Spleen (tissue), 7 donors: ENCODE results near the gene C1orf141.

Experiments used
- POLR2A ChIP-seq, 3 donors: fragments of 450-650 bp; IDR thresholded peaks; one replicate each; pipeline ENCODE4 v1.5.1; 2017; ENCODE audit warnings: antibody characterized with exemption in 3 of 3, mild to moderate bottlenecking in 1 of 3
- POLR2AphosphoS5 ChIP-seq, 3 donors: sonication (generic); formaldehyde crosslinking; IDR thresholded peaks; one replicate each; pipeline ENCODE4 v1.5.1; 2017; ENCODE audit warnings: antibody characterized with exemption in 3 of 3
- TF ChIP-seq, protein P1 (sequence below), 11 experiments: fragments of 200-600 bp in 7 of 11; fragments of 450-650 bp in 4 of 11; sonication (generic) in 4 of 11; IDR thresholded peaks in 8 of 11; conservative IDR thresholded peaks in 3 of 11; 1 replicate in 7 of 11; 2 replicates in 4 of 11; pipeline versions ENCODE4 v1.4.0 to v1.8.0; 2016 to 2021; ENCODE audit warnings: antibody characterized with exemption in 11 of 11, inconsistent platforms in 4 of 11, mild to moderate bottlenecking in 1 of 11
- donor health status: DM: no; HTN: no; CAD: no; lungs with moderate emphysema.
- donor health status: DM: no; HTN: no; CAD: no.
- donor health status: DM: no; HTN: no; CAD: no.

DNA sequence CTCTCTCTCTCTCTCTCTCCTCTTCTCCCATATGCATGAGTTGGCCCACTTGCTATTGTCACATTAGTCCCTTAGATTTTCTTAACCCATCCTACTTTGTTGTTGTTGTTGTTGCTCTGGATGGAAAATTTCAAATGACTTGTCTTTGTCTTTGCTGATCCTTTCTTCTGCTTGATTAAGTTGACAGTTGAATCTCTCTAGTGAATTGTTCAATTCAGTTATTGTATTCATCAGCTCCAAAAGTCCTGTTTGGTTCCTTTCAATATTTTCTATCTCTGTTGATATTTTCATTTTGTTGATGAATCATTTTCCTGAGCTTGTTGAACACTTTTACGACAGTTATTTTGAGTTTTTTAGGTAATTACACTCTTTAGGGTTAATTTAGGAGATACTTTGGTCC lies 62.0 kb downstream of the C1orf141 start:
- TF ChIP-seq, protein P1, sequence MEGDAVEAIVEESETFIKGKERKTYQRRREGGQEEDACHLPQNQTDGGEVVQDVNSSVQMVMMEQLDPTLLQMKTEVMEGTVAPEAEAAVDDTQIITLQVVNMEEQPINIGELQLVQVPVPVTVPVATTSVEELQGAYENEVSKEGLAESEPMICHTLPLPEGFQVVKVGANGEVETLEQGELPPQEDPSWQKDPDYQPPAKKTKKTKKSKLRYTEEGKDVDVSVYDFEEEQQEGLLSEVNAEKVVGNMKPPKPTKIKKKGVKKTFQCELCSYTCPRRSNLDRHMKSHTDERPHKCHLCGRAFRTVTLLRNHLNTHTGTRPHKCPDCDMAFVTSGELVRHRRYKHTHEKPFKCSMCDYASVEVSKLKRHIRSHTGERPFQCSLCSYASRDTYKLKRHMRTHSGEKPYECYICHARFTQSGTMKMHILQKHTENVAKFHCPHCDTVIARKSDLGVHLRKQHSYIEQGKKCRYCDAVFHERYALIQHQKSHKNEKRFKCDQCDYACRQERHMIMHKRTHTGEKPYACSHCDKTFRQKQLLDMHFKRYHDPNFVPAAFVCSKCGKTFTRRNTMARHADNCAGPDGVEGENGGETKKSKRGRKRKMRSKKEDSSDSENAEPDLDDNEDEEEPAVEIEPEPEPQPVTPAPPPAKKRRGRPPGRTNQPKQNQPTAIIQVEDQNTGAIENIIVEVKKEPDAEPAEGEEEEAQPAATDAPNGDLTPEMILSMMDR (IDR thresholded peaks at IDR 0.05 in 8 of 11, conservative IDR thresholded peaks at IDR 0.05 in 3 of 11): no peak
- TF ChIP-seq POLR2A (IDR thresholded peaks at IDR 0.05): no peak
- TF ChIP-seq POLR2AphosphoS5 (IDR thresholded peaks at IDR 0.05): no peak
